Measurements from ENCODE around the gene RNF39.

The RNF39 gene

GRCh38 chr6:30097902-30098768 lies 22.6 kb upstream of the RNF39 start:
- H3K36me3 ChIP-seq (ENCODE audit: insufficient read depth, low read length) = no peaks in the 10 kb centered on the region
- H3K9me2 ChIP-seq (replicated peaks; ENCODE audit: low read depth, low read length) = no peaks in the 10 kb centered on the region
- H3K4me1 ChIP-seq (ENCODE audit: insufficient read depth, low read length, poor library complexity, severe bottlenecking) = peaks cover 25% of the 10 kb centered on the region
- H2AFZ ChIP-seq (ENCODE audit: low read length) = no peak overlapping the region
- H3K9ac ChIP-seq (ENCODE audit: low read depth, low read length, poor library complexity, severe bottlenecking) = no peak overlapping the region
- no peaks in the 10 kb centered on the region for H3K9me3 ChIP-seq (ENCODE audit: insufficient read depth, low read depth, low read length)
- H3F3A ChIP-seq (ENCODE audit: low read depth) = no peaks in the 10 kb centered on the region
- H3K79me2 ChIP-seq (ENCODE audit: insufficient read depth, low read length) = no peaks in the 10 kb centered on the region
- H3K4me2 ChIP-seq (ENCODE audit: low read depth, low read length, poor library complexity, severe bottlenecking) = no peak overlapping the region
- no peak for TF ChIP-seq EZH2phosphoT487 (IDR thresholded peaks at IDR 0.05; ENCODE audit: borderline replicate concordance)
- TF ChIP-seq CTCF (conservative IDR thresholded peaks at IDR 0.05; ENCODE audit: low read length) = no peak
- H3K4me3 ChIP-seq (ENCODE audit: low read length, poor library complexity, severe bottlenecking) = no peak overlapping the region
- H3K27me3 ChIP-seq (ENCODE audit: insufficient read depth, low read length, poor library complexity, severe bottlenecking) = no peaks in the 10 kb centered on the region
- H4K20me1 ChIP-seq (ENCODE audit: insufficient read depth, low read length, poor library complexity, severe bottlenecking) = no peaks in the 10 kb centered on the region

GRCh38 chr6:30096829-30097228 lies 21.3 kb upstream of the RNF39 start:
- H3K36me3 ChIP-seq (ENCODE audit: insufficient read depth, low read length) = no peaks in the 10 kb centered on the region
- no peak overlapping the region for H3K9ac ChIP-seq (ENCODE audit: low read depth, low read length, poor library complexity, severe bottlenecking)
- H3K4me1 ChIP-seq (ENCODE audit: insufficient read depth, low read length, poor library complexity, severe bottlenecking) = peaks cover 19% of the 10 kb centered on the region
- H3K4me3 ChIP-seq (ENCODE audit: low read length, poor library complexity, severe bottlenecking) = no peak overlapping the region
- no peaks in the 10 kb centered on the region for H3K79me2 ChIP-seq (ENCODE audit: insufficient read depth, low read length)
- H3K27me3 ChIP-seq (ENCODE audit: insufficient read depth, low read length, poor library complexity, severe bottlenecking) = no peaks in the 10 kb centered on the region
- H3F3A ChIP-seq (ENCODE audit: low read depth) = no peaks in the 10 kb centered on the region
- H3K4me2 ChIP-seq (ENCODE audit: low read depth, low read length, poor library complexity, severe bottlenecking) = no peak overlapping the region
- no peak overlapping the region for H2AFZ ChIP-seq (ENCODE audit: low read length)
- H4K20me1 ChIP-seq (ENCODE audit: insufficient read depth, low read length, poor library complexity, severe bottlenecking) = no peaks in the 10 kb centered on the region
- no peaks in the 10 kb centered on the region for H3K9me3 ChIP-seq (ENCODE audit: insufficient read depth, low read depth, low read length)
- TF ChIP-seq EZH2phosphoT487 (IDR thresholded peaks at IDR 0.05; ENCODE audit: borderline replicate concordance) (no peak), CTCF (conservative IDR thresholded peaks at IDR 0.05; ENCODE audit: low read length) (no peak)
- H3K9me2 ChIP-seq (replicated peaks; ENCODE audit: low read depth, low read length) = no peaks in the 10 kb centered on the region

GRCh38 chr6:30093951-30094661 lies 18.5 kb upstream of the RNF39 start:
- no peaks in the 10 kb centered on the region for H3K79me2 ChIP-seq (ENCODE audit: insufficient read depth, low read length)
- H3K9me2 ChIP-seq (replicated peaks; ENCODE audit: low read depth, low read length) = no peaks in the 10 kb centered on the region
- no peak for TF ChIP-seq EZH2phosphoT487 (IDR thresholded peaks at IDR 0.05; ENCODE audit: borderline replicate concordance)
- TF ChIP-seq CTCF (conservative IDR thresholded peaks at IDR 0.05; ENCODE audit: low read length) = no peak
- H3K4me2 ChIP-seq (ENCODE audit: low read depth, low read length, poor library complexity, severe bottlenecking) = no peak overlapping the region
- H3K4me1 ChIP-seq (ENCODE audit: insufficient read depth, low read length, poor library complexity, severe bottlenecking) = peaks cover 13% of the 10 kb centered on the region
- H3K4me3 ChIP-seq (ENCODE audit: low read length, poor library complexity, severe bottlenecking) = no peak overlapping the region
- H3F3A ChIP-seq (ENCODE audit: low read depth) = no peaks in the 10 kb centered on the region
- H2AFZ ChIP-seq (ENCODE audit: low read length) = no peak overlapping the region
- H3K9ac ChIP-seq (ENCODE audit: low read depth, low read length, poor library complexity, severe bottlenecking) = no peak overlapping the region
- H3K36me3 ChIP-seq (ENCODE audit: insufficient read depth, low read length) = no peaks in the 10 kb centered on the region
- no peaks in the 10 kb centered on the region for H4K20me1 ChIP-seq (ENCODE audit: insufficient read depth, low read length, poor library complexity, severe bottlenecking)
- H3K9me3 ChIP-seq (ENCODE audit: insufficient read depth, low read depth, low read length) = no peaks in the 10 kb centered on the region
- H3K27me3 ChIP-seq (ENCODE audit: insufficient read depth, low read length, poor library complexity, severe bottlenecking) = no peaks in the 10 kb centered on the region

Data from Loucy (cell line).